ENCODE results near the gene CLK2. TPM values are rescaled to one million over a fixed set of nuclear protein-coding genes. Genes with fewer than 3 reads are reported as not detected.

CLK2 gene
- total and polyA plus RNA-seq, 2 donors (not counting 3 experiments of a cell fraction or from before 2014, with no cell fraction given) = 69.1 to 80.9 TPM

DNA sequence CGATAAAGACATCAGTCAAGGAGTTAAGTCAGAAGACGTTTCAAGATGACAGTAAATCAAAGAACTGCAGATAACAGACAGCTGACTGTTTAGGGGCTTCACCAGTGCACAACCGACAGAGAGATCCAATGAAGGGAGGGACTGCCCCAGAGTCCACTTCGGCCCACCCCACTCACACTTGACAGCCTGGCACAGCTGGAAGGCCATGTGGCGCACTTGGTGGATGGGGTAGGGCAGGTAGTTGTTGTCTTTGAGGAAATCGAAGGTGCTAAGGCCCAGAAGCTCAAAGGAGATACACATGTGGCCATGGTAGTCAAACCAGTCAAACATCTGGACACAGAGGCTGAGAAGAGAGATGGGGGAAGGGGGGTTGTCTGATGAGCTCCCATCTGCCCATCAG is 6.8 kb downstream of the CLK2 start:
- FAIRE-seq (no peak), DNase-seq (ENCODE audit: low read depth, low spot score) (no peak)
- no peaks in the 10 kb centered on the region for H3K9me3 ChIP-seq (replicated peaks; ENCODE audit: control insufficient read depth, insufficient read depth, low read length)
- peaks cover 15% of the 10 kb centered on the region for H3K79me2 ChIP-seq (ENCODE audit: control insufficient read depth, insufficient read depth, low read length)
- ChIA-PET POLR2A (no interaction called here), CTCF (interaction anchor here (1.1 to 2.7 kb wide), 3 partner anchors 10 to 15 kb away, joined by 4 to 14 read pairs (median 5); no protein-coding TSS in a partner anchor)
- no peak overlapping the region for H2AFZ ChIP-seq (ENCODE audit: low read depth, low read length)
- BruUV-seq (replicated peaks) = no TSS peak
- no peak overlapping the region for H3K27ac ChIP-seq (ENCODE audit: insufficient read depth, low read depth, low read length)
- intact Hi-C loops (cut with micrococcal nuclease) = no loop called here
- peaks cover 3% of the 10 kb centered on the region for H3K4me1 ChIP-seq (ENCODE audit: control insufficient read depth, extremely low read depth, insufficient read depth, low read length)
- H4K20me1 ChIP-seq (replicated peaks; ENCODE audit: control insufficient read depth, extremely low read depth, insufficient read depth, low read length) = no peaks in the 10 kb centered on the region
- peaks cover 29 to 48% of the 10 kb centered on the region in 2 experiments for H3K36me3 ChIP-seq (ENCODE audit: control insufficient read depth in 2 of 2, extremely low read depth in 1 of 2, insufficient read depth in 2 of 2, low read length in 2 of 2)
- no peak overlapping the region for H3K4me3 ChIP-seq (replicated peaks in 1 of 3; ENCODE audit: insufficient read depth in 1 of 3, low read depth in 1 of 3, low read length in 3 of 3)
- no peaks in the 10 kb centered on the region for H3K27me3 ChIP-seq (ENCODE audit: control insufficient read depth in 2 of 2, insufficient read depth in 2 of 2, low read length in 2 of 2)
- no peak overlapping the region for H3K9ac ChIP-seq (replicated peaks; ENCODE audit: extremely low read depth, insufficient read depth, low read length)
- H3K4me2 ChIP-seq (ENCODE audit: insufficient read depth, low read length) = no peak overlapping the region
- no peak for TF ChIP-seq JUN (IDR thresholded peaks at IDR 0.05; ENCODE audit: borderline replicate concordance, insufficient read depth, insufficient read length, low read depth)
- no peak for TF ChIP-seq MYC (IDR thresholded peaks at IDR 0.05; ENCODE audit: low read depth, low read length)
- TF ChIP-seq POLR2A (IDR thresholded peaks at IDR 0.05; ENCODE audit: low read depth, low read length) = no peak
- TF ChIP-seq, protein P1, sequence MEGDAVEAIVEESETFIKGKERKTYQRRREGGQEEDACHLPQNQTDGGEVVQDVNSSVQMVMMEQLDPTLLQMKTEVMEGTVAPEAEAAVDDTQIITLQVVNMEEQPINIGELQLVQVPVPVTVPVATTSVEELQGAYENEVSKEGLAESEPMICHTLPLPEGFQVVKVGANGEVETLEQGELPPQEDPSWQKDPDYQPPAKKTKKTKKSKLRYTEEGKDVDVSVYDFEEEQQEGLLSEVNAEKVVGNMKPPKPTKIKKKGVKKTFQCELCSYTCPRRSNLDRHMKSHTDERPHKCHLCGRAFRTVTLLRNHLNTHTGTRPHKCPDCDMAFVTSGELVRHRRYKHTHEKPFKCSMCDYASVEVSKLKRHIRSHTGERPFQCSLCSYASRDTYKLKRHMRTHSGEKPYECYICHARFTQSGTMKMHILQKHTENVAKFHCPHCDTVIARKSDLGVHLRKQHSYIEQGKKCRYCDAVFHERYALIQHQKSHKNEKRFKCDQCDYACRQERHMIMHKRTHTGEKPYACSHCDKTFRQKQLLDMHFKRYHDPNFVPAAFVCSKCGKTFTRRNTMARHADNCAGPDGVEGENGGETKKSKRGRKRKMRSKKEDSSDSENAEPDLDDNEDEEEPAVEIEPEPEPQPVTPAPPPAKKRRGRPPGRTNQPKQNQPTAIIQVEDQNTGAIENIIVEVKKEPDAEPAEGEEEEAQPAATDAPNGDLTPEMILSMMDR (IDR thresholded peaks at IDR 0.05; ENCODE audit: extremely low read depth in 1 of 2, insufficient read depth in 1 of 2, low read depth in 1 of 2, low read length in 2 of 2) = no peak
- TF ChIP-seq GATA2 (IDR thresholded peaks at IDR 0.05; ENCODE audit: insufficient read depth, insufficient read length, low read depth, low read length) = no peak
- TF ChIP-seq POLR2AphosphoS5 (IDR thresholded peaks at IDR 0.05; ENCODE audit: insufficient read depth, low read depth, low read length) = no peak
- TF ChIP-seq, protein P2, sequence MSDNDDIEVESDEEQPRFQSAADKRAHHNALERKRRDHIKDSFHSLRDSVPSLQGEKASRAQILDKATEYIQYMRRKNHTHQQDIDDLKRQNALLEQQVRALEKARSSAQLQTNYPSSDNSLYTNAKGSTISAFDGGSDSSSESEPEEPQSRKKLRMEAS (IDR thresholded peaks at IDR 0.05; ENCODE audit: insufficient read depth, insufficient read length) = no peak
- TF ChIP-seq FOS (IDR thresholded peaks at IDR 0.05; ENCODE audit: borderline replicate concordance, insufficient read depth, low read length) = no peak
- dilution Hi-C loops (cut with MboI; ENCODE audit: extremely low pct_ligation_motif_present, low sequenced_read_pairs) = no loop called here
- H3K9me1 ChIP-seq (replicated peaks; ENCODE audit: control insufficient read depth, extremely low read depth, insufficient read depth, low read length) = no peaks in the 10 kb centered on the region

Measured in endothelial cell of umbilical vein (primary cell).